Epithelial cell of esophagus (primary cell): Measurements from ENCODE around the gene SLIT3.

Experiments used
- DNase-seq: peaks from one replicate; pipeline ENCODE4 v3.0.0; 2010; ENCODE audit warnings: low read depth
- H3K4me3 ChIP-seq: 2 replicates; pipeline ENCODE4 v1.5.1; 2011; ENCODE audit warnings: mild to moderate bottlenecking, low read length, control low read depth
- CTCF ChIP-seq: IDR thresholded peaks from 2 replicates; pipeline ENCODE4 v1.5.1; 2011; ENCODE audit warnings: low read depth, mild to moderate bottlenecking, low read length, control low read depth, inconsistent platforms; ENCODE audit not compliant: insufficient read depth; ENCODE audit errors: missing control alignments

Gene SLIT3

GRCh38 chr5:169085212-169085611 lies 215.7 kb downstream of the SLIT3 start:
- no peak overlapping the region for H3K4me3 ChIP-seq
- no peak for TF ChIP-seq CTCF
- no peak for DNase-seq

- no peak for DNase-seq
- no peak for TF ChIP-seq CTCF
- H3K4me3 ChIP-seq, result no peak overlapping the region
Measured at GRCh38 chr5:169084775-169085174, 216.2 kb downstream of the SLIT3 start.

- no peak overlapping the region for H3K4me3 ChIP-seq
- no peak for TF ChIP-seq CTCF
- no peak for DNase-seq
Measured at GRCh38 chr5:169083394-169084018, 217.4 kb downstream of the SLIT3 start.

- DNase-seq, result no peak
- no peak for TF ChIP-seq CTCF
- no peak overlapping the region for H3K4me3 ChIP-seq
Measured at GRCh38 chr5:169081000-169081724, 219.8 kb downstream of the SLIT3 start.

- H3K4me3 ChIP-seq, result no peak overlapping the region
- no peak for TF ChIP-seq CTCF
- DNase-seq, result peak; percentile 33
Measured at GRCh38 chr5:169080448-169080911, 220.5 kb downstream of the SLIT3 start.

- no peak for TF ChIP-seq CTCF
- no peak for DNase-seq
- no peak overlapping the region for H3K4me3 ChIP-seq
Measured at GRCh38 chr5:169079697-169080096, 221.2 kb downstream of the SLIT3 start.
